ENCODE data around the gene SAMD4B.

DNA sequence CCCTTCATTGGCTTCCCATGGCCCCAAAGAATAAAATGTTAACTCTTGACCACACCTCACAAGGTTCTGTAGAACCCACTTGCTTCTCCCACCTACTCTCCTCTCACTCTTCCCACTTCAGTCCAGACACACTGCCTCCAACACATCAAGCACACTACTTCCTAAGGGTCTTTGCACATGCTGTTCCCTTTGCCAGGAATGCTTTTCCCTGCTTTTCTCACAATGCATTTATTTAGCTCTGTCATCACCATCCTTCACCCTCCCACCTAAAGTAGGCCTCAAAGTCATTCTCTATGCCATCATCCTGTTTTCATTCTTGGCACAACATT, 38.1 kb upstream of the SAMD4B start:
- TF ChIP-seq POLR2AphosphoS5 (IDR thresholded peaks at IDR 0.05; ENCODE audit: low read depth) (no peak), CTCF (IDR thresholded peaks at IDR 0.05; ENCODE audit: insufficient read depth, low read length) (no peak), GABPA (IDR thresholded peaks at IDR 0.05; ENCODE audit: low read depth) (no peak)

Data from HL-60 (cell line).